ENCODE measurements around the gene DSN1. TPM values are rescaled to one million over a fixed set of nuclear protein-coding genes. Genes with fewer than 3 reads are reported as not detected.

Gene DSN1
- total and polyA plus RNA-seq, 2 of the 8 experiments (the other 6 are each of a cell fraction or from before 2014, with no cell fraction given): 12.0 to 26.2 TPM

DNA sequence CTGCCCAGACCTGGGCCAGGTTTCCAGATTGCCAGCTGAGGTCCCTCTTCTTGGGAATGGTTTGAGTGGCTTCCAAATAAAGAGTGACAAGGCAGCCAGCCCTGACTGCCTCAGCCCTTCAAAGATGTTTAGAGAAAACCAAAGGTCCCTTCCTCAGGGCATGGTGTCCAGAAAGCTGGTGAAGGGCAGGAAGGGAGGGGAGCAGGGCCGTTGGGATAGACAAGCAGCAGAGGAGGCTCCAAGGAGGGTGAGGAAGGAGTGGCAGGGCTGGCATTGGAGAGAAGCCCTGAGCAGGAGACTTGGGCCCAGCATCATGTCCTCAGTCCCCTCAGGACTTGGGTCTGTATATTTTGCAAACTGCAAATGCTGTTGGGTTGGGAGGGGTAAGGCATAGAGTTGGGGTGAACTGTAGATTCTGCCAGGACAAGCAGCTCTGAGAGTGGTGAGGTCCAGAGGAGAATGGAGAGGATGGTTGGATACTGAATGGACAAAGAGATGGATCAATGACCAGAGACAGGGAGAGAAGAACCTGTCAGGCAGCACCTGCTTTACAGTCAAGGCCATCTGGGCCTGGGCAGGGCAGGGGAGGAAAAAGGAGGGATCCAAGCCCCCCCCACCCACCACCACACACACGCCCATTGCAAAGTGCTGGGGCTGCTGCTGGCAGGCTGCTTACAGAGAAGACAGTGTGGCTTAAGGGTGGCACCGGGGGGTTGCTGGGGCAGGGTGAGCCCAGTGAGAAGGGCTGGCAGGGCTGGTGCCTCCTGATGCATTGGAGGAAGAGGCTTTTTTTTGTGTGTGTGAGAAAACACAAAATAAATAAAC is 5.5 kb upstream of the DSN1 start:
- Histone ChIP-seq H3K14ac (ENCODE audit: insufficient read length) (no peak overlapping the region), H4K20me1 (replicated peaks in 1 of 2; ENCODE audit: control insufficient read depth in 1 of 2, insufficient read depth in 2 of 2, low read length in 2 of 2) (no peaks in the 10 kb centered on the region), H3K4me1 (replicated peaks in 1 of 4; ENCODE audit: control insufficient read depth in 3 of 4, insufficient read depth in 4 of 4, low read length in 3 of 4) (peaks cover 0 to 2% (median 0%) of the 10 kb centered on the region in 4 experiments; a peak in 1 of 7 replicates), H3K27me3 (replicated peaks in 1 of 4; ENCODE audit: control insufficient read depth in 3 of 4, extremely low read depth in 1 of 4, insufficient read depth in 3 of 4, low read length in 3 of 4) (no peaks in the 10 kb centered on the region), H3K79me2 (ENCODE audit: control insufficient read depth in 1 of 2, insufficient read depth in 2 of 2, low read length in 2 of 2) (no peaks in the 10 kb centered on the region), H2BK15ac (ENCODE audit: low read length) (no peak overlapping the region), H3K9me3 (ENCODE audit: insufficient read depth in 2 of 2, low read depth in 1 of 2, low read length in 1 of 2) (no peaks in the 10 kb centered on the region), H3K23ac (ENCODE audit: insufficient read length) (no peak overlapping the region), H2BK20ac (ENCODE audit: low read length) (no peak overlapping the region), H2AFZ (ENCODE audit: low read length) (no peak overlapping the region), H4K5ac (ENCODE audit: insufficient read length, low read depth, low read length) (no peak overlapping the region), H3K4ac (replicated peaks; ENCODE audit: insufficient read length, low read depth, low read length) (no peak overlapping the region), H3K56ac (replicated peaks; ENCODE audit: insufficient read length, low read depth, low read length) (no peak overlapping the region), H3K79me1 (ENCODE audit: low read depth, low read length) (no peaks in the 10 kb centered on the region), H3K27ac (ENCODE audit: low read depth, low read length) (no peak overlapping the region), H2AK5ac (ENCODE audit: low read depth, low read length) (no peak overlapping the region), H3K9ac (replicated peaks in 1 of 4; ENCODE audit: extremely low read depth in 1 of 4, low read depth in 3 of 4, low read length in 3 of 4) (no peak overlapping the region), H2BK120ac (replicated peaks; ENCODE audit: low read depth, low read length) (no peak overlapping the region), H2BK5ac (ENCODE audit: low read depth, low read length) (no peak overlapping the region), H4K91ac (replicated peaks; ENCODE audit: insufficient read length, low read length) (no peak overlapping the region), H2BK12ac (ENCODE audit: low read depth, low read length) (no peak overlapping the region), H4K8ac (ENCODE audit: extremely low read depth, insufficient read depth, low read length) (no peak overlapping the region), H3K36me3 (ENCODE audit: control insufficient read depth in 2 of 4, insufficient read depth in 4 of 4, low read length in 3 of 4) (no peaks in the 10 kb centered on the region), H3K23me2 (ENCODE audit: low read depth, low read length) (peaks cover under 1% of the 10 kb centered on the region), H3K18ac (ENCODE audit: extremely low read depth, low read length) (no peak overlapping the region; the same call in 1 of the 2 replicates), H3K4me3 (ENCODE audit: extremely low read depth in 1 of 4, insufficient read depth in 2 of 4, low read depth in 3 of 4, low read length in 4 of 4) (no peak overlapping the region), H3K4me2 (ENCODE audit: insufficient read depth in 1 of 2, low read depth in 2 of 2, low read length in 2 of 2) (no peak overlapping the region)
- DNase-seq (ENCODE audit: low read depth in 1 of 2, low spot score in 2 of 2) (no peak), FAIRE-seq (no peak)
- TF ChIP-seq CBX5 (IDR thresholded peaks at IDR 0.05; ENCODE audit: low read depth, low read length) (no peak), JUND (IDR thresholded peaks at IDR 0.05; ENCODE audit: low read length) (no peak), TCF12 (IDR thresholded peaks at IDR 0.05; ENCODE audit: low read depth, low read length) (no peak), BACH1 (IDR thresholded peaks at IDR 0.05; ENCODE audit: low read length) (no peak), ASH2L (IDR thresholded peaks at IDR 0.05; ENCODE audit: low read length) (no peak), CREB1 (IDR thresholded peaks at IDR 0.05) (no peak), SIN3A (conservative IDR thresholded peaks at IDR 0.05 in 1 of 2, IDR thresholded peaks at IDR 0.05 in 1 of 2; ENCODE audit: low read depth in 1 of 2, low read length in 2 of 2) (no peak), FOSL1 (IDR thresholded peaks at IDR 0.05; ENCODE audit: insufficient read depth, low read depth, low read length) (no peak), RFX5 (IDR thresholded peaks at IDR 0.05; ENCODE audit: borderline replicate concordance, low read depth, low read length) (no peak)
- TF ChIP-seq, protein P1, sequence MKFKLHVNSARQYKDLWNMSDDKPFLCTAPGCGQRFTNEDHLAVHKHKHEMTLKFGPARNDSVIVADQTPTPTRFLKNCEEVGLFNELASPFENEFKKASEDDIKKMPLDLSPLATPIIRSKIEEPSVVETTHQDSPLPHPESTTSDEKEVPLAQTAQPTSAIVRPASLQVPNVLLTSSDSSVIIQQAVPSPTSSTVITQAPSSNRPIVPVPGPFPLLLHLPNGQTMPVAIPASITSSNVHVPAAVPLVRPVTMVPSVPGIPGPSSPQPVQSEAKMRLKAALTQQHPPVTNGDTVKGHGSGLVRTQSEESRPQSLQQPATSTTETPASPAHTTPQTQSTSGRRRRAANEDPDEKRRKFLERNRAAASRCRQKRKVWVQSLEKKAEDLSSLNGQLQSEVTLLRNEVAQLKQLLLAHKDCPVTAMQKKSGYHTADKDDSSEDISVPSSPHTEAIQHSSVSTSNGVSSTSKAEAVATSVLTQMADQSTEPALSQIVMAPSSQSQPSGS (IDR thresholded peaks at IDR 0.05; ENCODE audit: low read length): no peak
- ChIA-PET POLR2A (ENCODE audit: partially characterized antibody) (interaction anchor here (0.8 kb wide), 1 partner anchor 56 kb away, joined by 3 read pairs; no protein-coding TSS in a partner anchor), CTCF (ENCODE audit: partially characterized antibody) (interaction anchor here (1.0 to 2.2 kb wide), 3 partner anchors 21 to 146 kb away, joined by 3 to 5 read pairs (median 5); no protein-coding TSS in a partner anchor)
- WGBS, 2 experiments (ENCODE audit: extremely low coverage in 1 of 2, insufficient coverage in 1 of 2, insufficient read length in 1 of 2, insufficient replicate concordance in 2 of 2, low coverage in 1 of 2, low lambda C conversion rate in 2 of 2, missing lambda C conversion rate in 1 of 2): 91% methylated on average over 3 of the region's 3 CpGs; no CpG with 5 or more reads in 1 of the 2 experiments

Measured in H1 (cell line).